NCI-H748 treated with DMSO at 0.1 percent for 48 hours (cell line): Measurements from ENCODE around the gene ARL6IP5.

ENCODE experiments used
- DNase-seq: peaks from one replicate; lab custom pipeline; 2025; lab: John Stamatoyannopoulos, UW

The ARL6IP5 gene

GRCh38 chr3:69116897-69117296, 32.2 kb downstream of the ARL6IP5 start:
- DNase-seq: no peak

GRCh38 chr3:69118555-69118954, 33.8 kb downstream of the ARL6IP5 start:
- DNase-seq: no peak

GRCh38 chr3:69119138-69119537, 34.4 kb downstream of the ARL6IP5 start:
- DNase-seq: no peak

- DNase-seq: no peak
These were observed 34.9 kb downstream of the ARL6IP5 start for GRCh38 chr3:69119681-69120080.

GRCh38 chr3:69120879-69121464, 36.2 kb downstream of the ARL6IP5 start:
- DNase-seq: peak; percentile 26

GRCh38 chr3:69121513-69121912, 36.8 kb downstream of the ARL6IP5 start:
- no peak for DNase-seq

- no peak for DNase-seq
These were observed 37.2 kb downstream of the ARL6IP5 start for GRCh38 chr3:69121950-69122349.

- no peak for DNase-seq
These were observed 37.7 kb downstream of the ARL6IP5 start, which contains the start of gene LMOD3 for GRCh38 chr3:69122403-69122802. Gene LMOD3 (minus strand): TSS chr3:69122595. CDS start chr3:69122386, 209 bp downstream.

- no peak for DNase-seq
These were observed 41.5 kb downstream of the ARL6IP5 start for GRCh38 chr3:69126216-69126615.

- no peak for DNase-seq
These were observed 42.3 kb downstream of the ARL6IP5 start for GRCh38 chr3:69126999-69127398.

GRCh38 chr3:69128509-69128908, 43.8 kb downstream of the ARL6IP5 start:
- no peak for DNase-seq

- no peak for DNase-seq
These were observed 44.8 kb downstream of the ARL6IP5 start for GRCh38 chr3:69129531-69129930.

GRCh38 chr3:69130689-69131088, 46.0 kb downstream of the ARL6IP5 start:
- DNase-seq: no peak

GRCh38 chr3:69137005-69137404, 52.3 kb downstream of the ARL6IP5 start:
- no peak for DNase-seq

GRCh38 chr3:69137412-69137811, 52.7 kb downstream of the ARL6IP5 start:
- no peak for DNase-seq

- no peak for DNase-seq
These were observed 56.6 kb downstream of the ARL6IP5 start for GRCh38 chr3:69141313-69141712.

GRCh38 chr3:69142090-69142489, 57.4 kb downstream of the ARL6IP5 start:
- DNase-seq: no peak

GRCh38 chr3:69142797-69143454, 58.2 kb downstream of the ARL6IP5 start:
- DNase-seq: no peak

GRCh38 chr3:69143612-69144011, 58.9 kb downstream of the ARL6IP5 start:
- no peak for DNase-seq

- DNase-seq: peak; percentile 1
These were observed 60.0 kb downstream of the ARL6IP5 start for GRCh38 chr3:69144631-69145245.

GRCh38 chr3:69145688-69146087, 61.0 kb downstream of the ARL6IP5 start:
- no peak for DNase-seq

- DNase-seq: no peak
These were observed 64.8 kb downstream of the ARL6IP5 start for GRCh38 chr3:69149586-69149985.
